ENCODE results near the gene SGK2.

DNA sequence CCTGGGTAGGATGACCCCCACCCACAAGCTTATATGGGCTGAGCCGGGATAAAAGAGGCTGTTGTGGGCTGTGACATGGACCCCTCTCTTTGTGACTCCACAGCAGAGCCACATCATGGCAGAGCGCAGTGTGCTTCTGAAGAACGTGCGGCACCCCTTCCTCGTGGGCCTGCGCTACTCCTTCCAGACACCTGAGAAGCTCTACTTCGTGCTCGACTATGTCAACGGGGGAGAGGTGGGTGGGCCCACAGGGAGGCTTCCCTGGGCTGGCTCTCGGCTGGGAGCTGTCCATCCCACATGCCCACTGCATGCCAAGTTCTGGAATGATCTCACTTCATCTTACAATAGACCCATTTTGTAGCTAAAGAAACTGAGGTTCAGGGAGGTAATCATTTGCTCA is 10.5 kb downstream of the SGK2 start:
- TF ChIP-seq CTCF (IDR thresholded peaks at IDR 0.05), result no peak
- no peak for TF ChIP-seq POLR2AphosphoS5 (IDR thresholded peaks at IDR 0.05; ENCODE audit: low read depth, low read length)
- no peak for TF ChIP-seq REST (IDR thresholded peaks at IDR 0.05; ENCODE audit: insufficient read depth in 1 of 2, low read depth in 2 of 2, low read length in 1 of 2)
- no peak for TF ChIP-seq TCF7L2 (IDR thresholded peaks at IDR 0.05; ENCODE audit: low read depth, low read length)
